K562 (cell line): Measurements from ENCODE around the gene TBATA. TPM values are rescaled to one million over a fixed set of nuclear protein-coding genes. Genes with fewer than 3 reads are reported as not detected.

ENCODE experiments used
- ATAC-seq: fragments of 200-7000 bp; cut with Tn5 transposase; 3 replicates; pipeline ENCODE4 v1.9.1; 2020; ENCODE audit warnings: moderate library complexity
- BruUV-seq: library from RNA; stranded (reverse); fragments of 400-500 nt; replicated peaks from 2 replicates; lab custom pipeline; 2021; lab: Mats Ljungman, UMichigan
- CTCF ChIA-PET: fragments of 300-600 bp; formaldehyde crosslinking; extraction: SDS; loops from one replicate; lab custom pipeline; 2021; ENCODE audit warnings: low intra/inter-chr PET ratio; lab: Yijun Ruan, JAX
- POLR2A ChIA-PET: fragments of 300-600, 350-650 bp; sonication (Branson Sonifier 250); formaldehyde crosslinking; extraction: SDS; loops from one replicate; lab custom pipeline; 2021; ENCODE audit warnings: antibody characterized with exemption, inconsistent platforms; lab: Yijun Ruan, JAX
- DNase-seq, 4 experiments: peaks; one replicate each; pipeline versions ENCODE4 v3.0.0 to v3.0.0-alpha.2; 2011 to 2018; ENCODE audit warnings: low spot score in 3 of 4, mixed read lengths in 3 of 4; ENCODE audit errors: extremely low read depth in 1 of 4
- FAIRE-seq: peaks from 2 replicates; lab custom pipeline; 2011; peaks lifted over from hg19 to GRCh38; lab: Jason Lieb, UNC
- H2AFZ ChIP-seq: 2 replicates; pipeline ENCODE4 v1.6.0; 2011; ENCODE audit warnings: low read depth, low read length, control low read depth, inconsistent platforms
- H3K27ac ChIP-seq: fragments of 200-600 bp; 3 replicates; pipeline ENCODE4 v1.8.0; 2011; ENCODE audit warnings: low read depth, mild to moderate bottlenecking, control low read depth, inconsistent platforms, low read length, moderate library complexity, mixed read lengths; ENCODE audit errors: extremely low read depth
- H3K27me3 ChIP-seq, 2 experiments: fragments of 300-600 bp in 1 of 2; 2 replicates in 1 of 2; 3 replicates in 1 of 2; pipeline versions ENCODE4 v1.6.0 to v1.8.0; 2011; ENCODE audit warnings: inconsistent platforms in 2 of 2, low read length in 2 of 2, mild to moderate bottlenecking in 1 of 2, mixed read lengths in 1 of 2, moderate library complexity in 1 of 2; ENCODE audit not compliant: control insufficient read depth in 2 of 2, insufficient read depth in 2 of 2
- H3K36me3 ChIP-seq: fragments of 300-600 bp; 3 replicates; pipeline ENCODE4 v1.8.0; 2011; ENCODE audit warnings: mild to moderate bottlenecking, low read length, inconsistent platforms; ENCODE audit not compliant: control insufficient read depth, insufficient read depth
- H3K4me1 ChIP-seq, 2 experiments: fragments of 200-600 bp in 1 of 2; replicated peaks in 1 of 2; 2 replicates in 1 of 2; 3 replicates in 1 of 2; pipeline versions ENCODE4 v1.5.1 to v1.8.0; 2011; ENCODE audit warnings: inconsistent platforms in 2 of 2, low read length in 2 of 2, mild to moderate bottlenecking in 1 of 2, mixed read lengths in 1 of 2, moderate library complexity in 1 of 2; ENCODE audit not compliant: control insufficient read depth in 2 of 2, insufficient read depth in 2 of 2
- H3K4me2 ChIP-seq: 2 replicates; pipeline ENCODE4 v1.6.1; 2011; ENCODE audit warnings: low read length, control low read depth, inconsistent platforms, mixed read lengths; ENCODE audit not compliant: insufficient read depth
- H3K4me3 ChIP-seq: fragments of 200-600 bp; sonication (generic), shearing (Covaris generic); 2 replicates; pipeline ENCODE4 v1.5.1; 2016; ENCODE audit warnings: control low read depth, inconsistent platforms
- H3K79me2 ChIP-seq: fragments of 200-600 bp; 3 replicates; pipeline ENCODE4 v1.8.0; 2011; ENCODE audit warnings: low read length, inconsistent platforms; ENCODE audit not compliant: control insufficient read depth, insufficient read depth
- H3K9ac ChIP-seq, 2 experiments: 2 replicates each; pipeline versions ENCODE4 v1.6.0 to v1.6.1; 2011; ENCODE audit warnings: low read depth in 2 of 2, low read length in 2 of 2, control low read depth in 1 of 2, inconsistent platforms in 1 of 2, mild to moderate bottlenecking in 1 of 2, mixed read lengths in 1 of 2; ENCODE audit not compliant: insufficient read depth in 1 of 2
- H3K9me1 ChIP-seq: one replicate; pipeline ENCODE4 v1.6.0; 2011; ENCODE audit warnings: inconsistent platforms, mild to moderate bottlenecking, low read length, moderate library complexity; ENCODE audit not compliant: control insufficient read depth, insufficient read depth
- H3K9me3 ChIP-seq: replicated peaks from 2 replicates; pipeline ENCODE4 v1.5.1; 2011; ENCODE audit warnings: low read depth, low read length, inconsistent platforms; ENCODE audit not compliant: control insufficient read depth, insufficient read depth
- H4K20me1 ChIP-seq: replicated peaks from 2 replicates; pipeline ENCODE4 v1.6.1; 2011; ENCODE audit warnings: low read length, inconsistent platforms, mixed read lengths; ENCODE audit not compliant: control insufficient read depth, insufficient read depth
- CBX3 ChIP-seq, 2 experiments: IDR thresholded peaks; 1 replicate in 1 of 2; 2 replicates in 1 of 2; pipeline ENCODE4 v1.6.1; 2012; ENCODE audit warnings: inconsistent platforms in 2 of 2, low read length in 2 of 2, borderline replicate concordance in 1 of 2, control low read depth in 1 of 2
- CHD1 ChIP-seq: fragments of 200-600 bp; sonication (generic); IDR thresholded peaks from one replicate; pipeline ENCODE4 v1.6.1; 2012; ENCODE audit warnings: mild to moderate bottlenecking, moderate library complexity, low read length, inconsistent platforms
- DDX20 ChIP-seq: fragments of 450-650 bp; IDR thresholded peaks from 2 replicates; pipeline ENCODE4 v1.6.1; 2016; ENCODE audit warnings: missing genetic modification characterization, low read depth, mild to moderate bottlenecking, missing compliant biosample characterization, moderate library complexity
- E2F5 ChIP-seq: sonication (generic); formaldehyde crosslinking; IDR thresholded peaks from 2 replicates; pipeline ENCODE4 v1.8.0; 2022; ENCODE audit warnings: mild to moderate bottlenecking, missing genetic modification reagents
- KAT8 ChIP-seq: fragments of 450-650 bp; IDR thresholded peaks from 2 replicates; pipeline ENCODE4 v1.6.1; 2016; ENCODE audit warnings: low read depth, mild to moderate bottlenecking
- MAFG ChIP-seq: fragments of 450-650 bp; conservative IDR thresholded peaks from 2 replicates; pipeline ENCODE4 v1.6.1; 2016; ENCODE audit warnings: missing genetic modification characterization, missing compliant biosample characterization
- SETDB1 ChIP-seq: IDR thresholded peaks from one replicate; pipeline ENCODE4 v1.6.1; 2012; ENCODE audit warnings: low read length, control low read depth, inconsistent platforms
- SMAD3 ChIP-seq: fragments of 450-650 bp; formaldehyde crosslinking; conservative IDR thresholded peaks from 2 replicates; pipeline ENCODE4 v1.4.0; 2020; ENCODE audit warnings: mild to moderate bottlenecking
- TAF7 ChIP-seq: fragments of 450-650 bp; IDR thresholded peaks from 2 replicates; pipeline ENCODE4 v1.6.1; 2016; ENCODE audit warnings: missing genetic modification characterization, missing compliant biosample characterization
- TBL1XR1 ChIP-seq, 2 experiments: IDR thresholded peaks; 2 replicates each; pipeline ENCODE4 v1.6.1; 2012; ENCODE audit warnings: improper control_type of control experiment in 2 of 2, low read length in 2 of 2, mild to moderate bottlenecking in 1 of 2
- ZNF175 ChIP-seq: fragments of 200-800 bp; sonication (Bioruptor generic); IDR thresholded peaks from 2 replicates; pipeline ENCODE4 v1.6.1; 2016; ENCODE audit warnings: low read depth, mild to moderate bottlenecking, missing genetic modification characterization, missing compliant biosample characterization
- ZNF23 ChIP-seq: fragments of 250-450 bp; sonication (Bioruptor Pico); IDR thresholded peaks from 2 replicates; pipeline ENCODE4 v1.4.0; 2020; ENCODE audit warnings: mild to moderate bottlenecking
- ZNF24 ChIP-seq: fragments of 450-650 bp; IDR thresholded peaks from 2 replicates; pipeline ENCODE4 v1.6.1; 2016
- WGBS: fragments of 100-300 bp; shearing (Covaris generic); methylation state at CpG from one replicate; pipeline ENCODE4 v1.1.6; 2016; ENCODE audit warnings: low coverage, mixed read lengths; ENCODE audit not compliant: insufficient coverage; ENCODE audit errors: missing lambda C conversion rate; 5-methylcytosine and 5-hydroxymethylcytosine counted together
- in situ Hi-C: fragments of 300-500 bp; cut with MboI; formaldehyde crosslinking; loops from 4 replicates; pipeline ENCODE4 v1.15.0; 2018; ENCODE audit warnings: inconsistent platforms, mixed read lengths
- intact Hi-C: fragments of 100-400 bp; cut with micrococcal nuclease; formaldehyde crosslinking; loops from 2 replicates; pipeline ENCODE4 v1.14.2; 2022
- polyA plus RNA-seq, 8 experiments: library from polyadenylated mRNA; depleted of rRNA in 4 of 8; stranded (reverse) in 5 of 8; unstranded in 3 of 8; fragments of >200 nt; fragmentation: Nextera tagmentation in 2 of 8; fragmentation: Illumina TruSeq in 1 of 8; extraction: Ambion mirVana in 2 of 8; extraction: Trizol in 1 of 8; gene quantifications; 2 replicates each; pipeline versions ENCODE4 v1.2.1 to v1.2.3, GENCODE V29; 2011 to 2014; ENCODE audit warnings: inconsistent platforms in 1 of 8, missing spikeins in 1 of 8
- total RNA-seq, 7 experiments: library from RNA; depleted of rRNA in 6 of 7; stranded (reverse); fragments of >200 nt in 6 of 7; fragmentation: Illumina TruSeq in 2 of 7; extraction: Trizol in 2 of 7; gene quantifications; 2 replicates each; pipeline versions ENCODE4 v1.2.1 to v1.2.3, GENCODE V29; 2011 to 2021; ENCODE audit warnings: low replicate concordance in 1 of 7
- TF ChIP-seq, protein P1 (sequence below): fragments of 250-450 bp; sonication (Bioruptor Pico); IDR thresholded peaks from 2 replicates; pipeline ENCODE4 v1.8.0; 2022; ENCODE audit warnings: moderate library complexity, mild to moderate bottlenecking, inconsistent platforms

TBATA gene
- total and polyA plus RNA-seq, 9 of the 15 experiments (the other 6 are each of a cell fraction or from before 2014, with no cell fraction given) = not detected

DNA sequence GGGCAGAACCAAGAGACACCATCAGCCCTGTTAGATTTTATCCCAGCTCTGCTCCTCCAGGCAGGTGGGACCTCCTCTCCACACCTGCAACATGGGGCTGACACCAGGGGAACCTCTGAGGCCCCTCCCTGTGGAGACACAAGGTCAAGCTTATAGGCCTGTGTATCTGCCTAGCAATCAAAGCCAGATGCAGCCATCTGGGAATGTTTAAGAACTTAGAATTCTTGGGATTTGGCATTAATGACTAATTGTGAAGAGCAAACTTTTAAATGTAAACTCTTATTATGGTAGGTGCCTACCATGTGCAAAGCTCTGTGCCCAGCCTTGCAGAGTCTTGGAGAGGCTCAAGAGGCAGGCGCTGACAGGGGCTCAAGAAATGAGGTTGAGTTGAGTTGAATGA is 52.1 kb downstream of the TBATA start:
- no TSS peak for BruUV-seq
- Histone ChIP-seq H3K4me1 (peaks cover 2 to 18% of the 10 kb centered on the region in 2 experiments; a peak in 3 of 5 replicates), H3K79me2 (no peaks in the 10 kb centered on the region), H2AFZ (no peak overlapping the region), H3K4me3 (no peak overlapping the region), H3K27ac (no peak overlapping the region), H4K20me1 (no peaks in the 10 kb centered on the region), H3K9me3 (no peaks in the 10 kb centered on the region), H3K27me3 (no peaks in the 10 kb centered on the region), H3K4me2 (no peak overlapping the region), H3K36me3 (peaks cover 97% of the 10 kb centered on the region), H3K9me1 (no peaks in the 10 kb centered on the region), H3K9ac (no peak overlapping the region)
- ATAC-seq (no peak), FAIRE-seq (peak; percentile 42), DNase-seq (no peak)
- ChIA-PET POLR2A (interaction anchor here (0.7 to 2.6 kb wide), 2 partner anchors 9 to 16 kb away, joined by 4 to 12 read pairs; no protein-coding TSS in a partner anchor), CTCF (no interaction called here)
- intact Hi-C loops (no loop called here), in situ Hi-C loops (no loop called here)
- no peak for TF ChIP-seq SETDB1
- no peak for TF ChIP-seq TAF7 (tag)
- TF ChIP-seq MAFG (tag) = no peak
- TF ChIP-seq E2F5 (CRISPR knock-in tag) = no peak
- WGBS = 83% methylated on average over 1 of the region's 1 CpG

DNA sequence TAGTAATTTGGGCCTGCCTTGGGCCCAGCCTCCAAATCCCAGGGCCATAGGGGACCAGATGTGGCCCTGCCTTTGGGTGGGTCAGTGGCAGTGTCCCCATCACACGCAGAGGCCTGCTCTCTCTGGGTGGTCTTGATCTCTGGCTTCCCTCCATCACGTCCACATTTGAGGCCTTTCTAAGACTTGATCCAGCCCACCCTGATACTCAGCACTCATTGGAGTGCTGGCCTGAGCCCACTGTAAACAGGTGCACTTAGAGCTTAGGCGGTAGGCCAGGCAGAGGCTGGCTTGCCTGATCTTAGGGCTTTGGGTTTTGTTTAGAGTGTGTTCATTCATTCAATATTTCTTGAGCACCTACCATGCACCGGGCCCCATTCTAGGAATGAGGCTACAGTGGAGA is 52.6 kb downstream of the TBATA start:
- Histone ChIP-seq H3K79me2 (no peaks in the 10 kb centered on the region), H3K4me1 (peaks cover 0 to 18% of the 10 kb centered on the region in 2 experiments; a peak in 3 of 5 replicates), H3K9me1 (no peaks in the 10 kb centered on the region), H2AFZ (no peak overlapping the region), H3K9me3 (no peaks in the 10 kb centered on the region), H3K4me3 (no peak overlapping the region), H3K27me3 (no peaks in the 10 kb centered on the region), H3K36me3 (peaks cover 92% of the 10 kb centered on the region), H3K27ac (no peak overlapping the region), H3K9ac (peak overlapping the region in 1 of 2 experiments; percentile 51; a peak in 1 of 4 replicates), H4K20me1 (no peaks in the 10 kb centered on the region), H3K4me2 (no peak overlapping the region)
- intact Hi-C loops = no loop called here
- BruUV-seq = no TSS peak
- DNase-seq = no peak
- 80% methylated on average over 4 of the region's 4 CpGs for WGBS
- CTCF ChIA-PET = no interaction called here
- in situ Hi-C loops = no loop called here
- no peak for ATAC-seq
- POLR2A ChIA-PET = interaction anchor here (0.6 to 2.6 kb wide), 2 partner anchors 16 to 796 kb away, joined by 4 to 12 read pairs; no protein-coding TSS in a partner anchor
- no peak for FAIRE-seq
- TF ChIP-seq CBX3 (IDR thresholded peaks at IDR 0.05; ENCODE audit: borderline replicate concordance in 1 of 2, low read length in 2 of 2) (no peak), CHD1 (no peak), ZNF23 (no peak), ZNF24 (no peak), KAT8 (no peak), SMAD3 (CRISPR knock-in tag) (no peak), DDX20 (tag) (no peak), TBL1XR1 (IDR thresholded peaks at IDR 0.05; ENCODE audit: low read length in 2 of 2) (no peak), ZNF175 (no peak)
- TF ChIP-seq, protein P1, sequence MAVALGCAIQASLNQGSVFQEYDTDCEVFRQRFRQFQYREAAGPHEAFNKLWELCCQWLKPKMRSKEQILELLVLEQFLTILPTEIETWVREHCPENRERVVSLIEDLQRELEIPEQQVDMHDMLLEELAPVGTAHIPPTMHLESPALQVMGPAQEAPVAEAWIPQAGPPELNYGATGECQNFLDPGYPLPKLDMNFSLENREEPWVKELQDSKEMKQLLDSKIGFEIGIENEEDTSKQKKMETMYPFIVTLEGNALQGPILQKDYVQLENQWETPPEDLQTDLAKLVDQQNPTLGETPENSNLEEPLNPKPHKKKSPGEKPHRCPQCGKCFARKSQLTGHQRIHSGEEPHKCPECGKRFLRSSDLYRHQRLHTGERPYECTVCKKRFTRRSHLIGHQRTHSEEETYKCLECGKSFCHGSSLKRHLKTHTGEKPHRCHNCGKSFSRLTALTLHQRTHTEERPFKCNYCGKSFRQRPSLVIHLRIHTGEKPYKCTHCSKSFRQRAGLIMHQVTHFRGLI (CRISPR knock-in tag) = no peak
